Fibroblast of pulmonary artery (primary cell): ENCODE data around the gene KEL.

Source experiments
- DNase-seq: peaks from one replicate; pipeline ENCODE4 v3.0.0-alpha.2; 2010; ENCODE audit warnings: low read depth
- H3K4me3 ChIP-seq: replicated peaks from 2 replicates; pipeline ENCODE4 v1.5.1; 2011; ENCODE audit warnings: low read depth, mild to moderate bottlenecking, control low read depth, low read length, moderate library complexity
- CTCF ChIP-seq: IDR thresholded peaks from 2 replicates; pipeline ENCODE4 v1.5.1; 2011; ENCODE audit warnings: mild to moderate bottlenecking, control low read depth, low read length, inconsistent platforms; ENCODE audit errors: missing control alignments

Gene KEL

GRCh38 chr7:142905759-142906158 lies 56.4 kb downstream of the KEL start:
- H3K4me3 ChIP-seq = no peak overlapping the region
- no peak for TF ChIP-seq CTCF
- DNase-seq = no peak

GRCh38 chr7:142904128-142904527 lies 58.0 kb downstream of the KEL start:
- no peak overlapping the region for H3K4me3 ChIP-seq
- no peak for DNase-seq
- no peak for TF ChIP-seq CTCF

- no peak for DNase-seq
- TF ChIP-seq CTCF = no peak
- H3K4me3 ChIP-seq = no peak overlapping the region
Observed at GRCh38 chr7:142901426-142902259, 60.5 kb downstream of the KEL start.

- no peak for TF ChIP-seq CTCF
- DNase-seq = no peak
Observed at GRCh38 chr7:142899661-142900060, 62.5 kb downstream of the KEL start.

GRCh38 chr7:142898377-142899170 lies 63.6 kb downstream of the KEL start:
- no peak for TF ChIP-seq CTCF
- H3K4me3 ChIP-seq = no peak overlapping the region
- DNase-seq = no peak

More at GRCh38 chr7:142899661-142900060, 62.5 kb downstream of the KEL start:
- H3K4me3 ChIP-seq = no peak overlapping the region

- TF ChIP-seq CTCF = no peak
Observed at GRCh38 chr7:142897691-142898090, 64.5 kb downstream of the KEL start.

More at GRCh38 chr7:142897691-142898090, 64.5 kb downstream of the KEL start:
- DNase-seq = no peak
- no peak overlapping the region for H3K4me3 ChIP-seq
